Adrenal gland (tissue), 12 donors: ENCODE results near the gene L2HGDH. TPM values are rescaled to one million over a fixed set of nuclear protein-coding genes. Genes with fewer than 3 reads are reported as not detected.

ENCODE experiments used
- DNase-seq, 7 donors: peaks; one replicate each; pipeline ENCODE4 v3.0.0-alpha.2; 2019 to 2020
- H3K27ac ChIP-seq, 5 donors: fragments of 200-600 bp; sonication (generic) in 4 of 5; 1 replicate in 3 of 5; 2 replicates in 2 of 5; pipeline versions ENCODE4 v1.5.1 to v1.8.0; 2016 to 2020; ENCODE audit warnings: mild to moderate bottlenecking in 1 of 5
- H3K27me3 ChIP-seq: fragments of 200-600 bp; 2 replicates; pipeline ENCODE4 v1.8.0; 2021
- H3K36me3 ChIP-seq, 2 donors: fragments of 200-600 bp; replicated peaks in 1 of 2; 1 replicate in 1 of 2; 2 replicates in 1 of 2; pipeline versions ENCODE4 v1.5.1 to v1.8.0; 2018 to 2022
- H3K4me1 ChIP-seq, 2 donors: fragments of 200-600 bp; replicated peaks in 1 of 2; 1 replicate in 1 of 2; 2 replicates in 1 of 2; pipeline versions ENCODE4 v1.5.1 to v1.8.0; 2018 to 2021
- H3K4me3 ChIP-seq, 4 donors: fragments of 200-600 bp; sonication (generic) in 3 of 4; one replicate each; pipeline ENCODE4 v1.5.1; 2016 to 2018
- H3K9me3 ChIP-seq, 3 donors: fragments of 200-600 bp; sonication (generic) in 1 of 3; replicated peaks in 1 of 3; 1 replicate in 2 of 3; 2 replicates in 1 of 3; pipeline versions ENCODE4 v1.5.1 to v1.8.0; 2016 to 2021
- POLR2A ChIP-seq, 2 donors: fragments of 450-650 bp; IDR thresholded peaks; one replicate each; pipeline ENCODE4 v1.6.1; 2017; ENCODE audit warnings: antibody characterized with exemption in 2 of 2, mild to moderate bottlenecking in 2 of 2, moderate library complexity in 1 of 2
- WGBS, 4 donors: extraction: QIAGEN DNeasy Blood & Tissue Kit in 2 of 4; methylation state at CpG; one replicate each; pipeline versions ENCODE4 v1.1.5 to v1.1.7; 2013 to 2017; 5-methylcytosine and 5-hydroxymethylcytosine counted together
- intact Hi-C, 2 donors: fragments of 100-400 bp; cut with DNase I; formaldehyde crosslinking; loops; one replicate each; pipeline versions ENCODE4 v1.14.1 to v1.15.0; 2022 to 2023
- polyA plus RNA-seq, 3 donors: library from polyadenylated mRNA; stranded (reverse); fragments of 200-250 nt in 2 of 3; fragments of 350-450 nt in 1 of 3; fragmentation: Illumina TruSeq in 1 of 3; extraction: RNeasy Lipid Tissue Mini Kit (QIAGEN cat#74804) in 1 of 3; gene quantifications; one replicate each; pipeline ENCODE4 v1.2.3, GENCODE V29; 2013 to 2014
- total RNA-seq, 9 donors: library from RNA; depleted of rRNA in 4 of 9; stranded (reverse); fragments of >200 nt in 4 of 9; fragments of 120-200 nt in 1 of 9; fragmentation: NEBNext Ultra II Directional in 1 of 9; extraction: Animal tissue kit (Norgen Biotek cat#: 25700) in 1 of 9; gene quantifications; one replicate each; pipeline versions ENCODE4 v1.1.0 to v1.2.4, GENCODE V29; 2013 to 2023
- TF ChIP-seq, protein P1 (sequence below), 6 experiments: fragments of 450-650 bp in 4 of 6; fragments of 200-600 bp in 2 of 6; sonication (generic) in 1 of 6; IDR thresholded peaks; 1 replicate in 5 of 6; 2 replicates in 1 of 6; pipeline versions ENCODE4 v1.5.1 to v1.8.0; 2016 to 2021; ENCODE audit warnings: antibody characterized with exemption in 6 of 6, mild to moderate bottlenecking in 2 of 6, moderate library complexity in 1 of 6
- donor health status: healthy with polysubstance abuse.
- donor health status: Bipolar disorder and iron deficiency.
- donor health status: DM: yes; HTN: yes; CAD: no.
- donor health status: DM: no; HTN: no; CAD: no.
- donor health status: DM: no; HTN: no; CAD: no.
- donor health status: DM: yes; HTN: yes; CAD: no.

The L2HGDH gene
- total and polyA plus RNA-seq, 12 donors: 1.2 to 8.9 (median 4.8) TPM

DNA sequence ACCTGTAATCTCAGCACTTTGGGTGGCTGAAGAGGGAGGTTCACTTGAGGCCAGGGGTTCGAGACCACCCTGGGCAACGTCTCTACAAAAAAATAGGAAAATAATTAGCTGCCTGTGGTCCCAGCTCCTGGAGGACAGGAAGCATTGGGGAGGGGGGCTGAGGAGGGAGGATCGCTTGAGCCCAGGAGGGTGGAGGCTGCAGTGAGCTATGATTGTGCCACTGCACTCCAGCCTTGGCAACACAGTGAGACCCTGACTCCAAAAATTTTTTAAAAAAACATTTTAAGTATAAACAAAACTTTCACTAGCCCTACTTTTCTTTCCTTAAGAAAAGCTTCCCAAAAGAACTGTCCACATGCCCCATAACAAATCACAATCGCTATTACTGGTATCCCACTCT is 1.6 kb downstream of the L2HGDH start:
- H3K27ac ChIP-seq: no peak overlapping the region
- H3K4me1 ChIP-seq: peaks cover 10 to 14% of the 10 kb centered on the region in 2 donors
- H3K36me3 ChIP-seq: no peaks in the 10 kb centered on the region
- no peak for DNase-seq
- no peak for TF ChIP-seq POLR2A (IDR thresholded peaks at IDR 0.05)
- TF ChIP-seq, protein P1, sequence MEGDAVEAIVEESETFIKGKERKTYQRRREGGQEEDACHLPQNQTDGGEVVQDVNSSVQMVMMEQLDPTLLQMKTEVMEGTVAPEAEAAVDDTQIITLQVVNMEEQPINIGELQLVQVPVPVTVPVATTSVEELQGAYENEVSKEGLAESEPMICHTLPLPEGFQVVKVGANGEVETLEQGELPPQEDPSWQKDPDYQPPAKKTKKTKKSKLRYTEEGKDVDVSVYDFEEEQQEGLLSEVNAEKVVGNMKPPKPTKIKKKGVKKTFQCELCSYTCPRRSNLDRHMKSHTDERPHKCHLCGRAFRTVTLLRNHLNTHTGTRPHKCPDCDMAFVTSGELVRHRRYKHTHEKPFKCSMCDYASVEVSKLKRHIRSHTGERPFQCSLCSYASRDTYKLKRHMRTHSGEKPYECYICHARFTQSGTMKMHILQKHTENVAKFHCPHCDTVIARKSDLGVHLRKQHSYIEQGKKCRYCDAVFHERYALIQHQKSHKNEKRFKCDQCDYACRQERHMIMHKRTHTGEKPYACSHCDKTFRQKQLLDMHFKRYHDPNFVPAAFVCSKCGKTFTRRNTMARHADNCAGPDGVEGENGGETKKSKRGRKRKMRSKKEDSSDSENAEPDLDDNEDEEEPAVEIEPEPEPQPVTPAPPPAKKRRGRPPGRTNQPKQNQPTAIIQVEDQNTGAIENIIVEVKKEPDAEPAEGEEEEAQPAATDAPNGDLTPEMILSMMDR (IDR thresholded peaks at IDR 0.05): no peak
- intact Hi-C loops: no loop called here
- WGBS, 4 donors: 92 to 99% (median 96%) methylated on average over 4 of the region's 4 CpGs
- no peak overlapping the region for H3K4me3 ChIP-seq
- H3K27me3 ChIP-seq: no peaks in the 10 kb centered on the region
- H3K9me3 ChIP-seq: no peaks in the 10 kb centered on the region

DNA sequence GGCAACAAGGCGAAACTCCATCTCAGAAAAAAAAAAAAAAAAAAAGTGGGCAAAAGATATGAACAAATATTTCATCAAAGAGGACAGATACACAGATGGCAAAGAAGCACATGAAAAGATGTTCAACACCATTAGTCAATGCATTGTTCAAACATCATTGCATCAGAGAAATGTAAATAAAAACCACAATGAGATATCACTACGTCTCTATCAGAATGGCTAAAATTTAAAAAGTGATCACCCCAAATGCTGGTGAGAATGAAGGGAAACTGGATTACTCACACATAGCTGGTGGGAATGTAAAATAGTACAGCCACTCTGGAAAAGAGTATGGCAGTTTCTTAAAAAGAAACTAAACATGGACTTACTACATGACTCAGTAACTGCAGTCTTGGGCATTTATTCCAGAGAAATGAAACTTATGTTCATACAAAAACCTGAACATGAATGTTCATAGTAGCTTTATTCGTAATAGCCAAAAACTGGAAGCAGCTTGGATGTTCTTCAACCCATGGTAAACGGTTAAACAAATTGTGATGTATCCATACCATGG is 3.6 kb downstream of the L2HGDH start:
- H3K9me3 ChIP-seq: no peaks in the 10 kb centered on the region
- H3K4me3 ChIP-seq: no peak overlapping the region
- intact Hi-C loops: no loop called here
- no peaks in the 10 kb centered on the region for H3K36me3 ChIP-seq
- no peak for DNase-seq
- 92 to 96% (median 94%) methylated on average over 4 of the region's 4 CpGs for WGBS, 4 donors
- TF ChIP-seq, protein P1 (IDR thresholded peaks at IDR 0.05): no peak
- no peak for TF ChIP-seq POLR2A (IDR thresholded peaks at IDR 0.05)
- no peak overlapping the region for H3K27ac ChIP-seq
- no peaks in the 10 kb centered on the region for H3K27me3 ChIP-seq
- H3K4me1 ChIP-seq: peaks cover 10 to 13% of the 10 kb centered on the region in 2 donors

DNA sequence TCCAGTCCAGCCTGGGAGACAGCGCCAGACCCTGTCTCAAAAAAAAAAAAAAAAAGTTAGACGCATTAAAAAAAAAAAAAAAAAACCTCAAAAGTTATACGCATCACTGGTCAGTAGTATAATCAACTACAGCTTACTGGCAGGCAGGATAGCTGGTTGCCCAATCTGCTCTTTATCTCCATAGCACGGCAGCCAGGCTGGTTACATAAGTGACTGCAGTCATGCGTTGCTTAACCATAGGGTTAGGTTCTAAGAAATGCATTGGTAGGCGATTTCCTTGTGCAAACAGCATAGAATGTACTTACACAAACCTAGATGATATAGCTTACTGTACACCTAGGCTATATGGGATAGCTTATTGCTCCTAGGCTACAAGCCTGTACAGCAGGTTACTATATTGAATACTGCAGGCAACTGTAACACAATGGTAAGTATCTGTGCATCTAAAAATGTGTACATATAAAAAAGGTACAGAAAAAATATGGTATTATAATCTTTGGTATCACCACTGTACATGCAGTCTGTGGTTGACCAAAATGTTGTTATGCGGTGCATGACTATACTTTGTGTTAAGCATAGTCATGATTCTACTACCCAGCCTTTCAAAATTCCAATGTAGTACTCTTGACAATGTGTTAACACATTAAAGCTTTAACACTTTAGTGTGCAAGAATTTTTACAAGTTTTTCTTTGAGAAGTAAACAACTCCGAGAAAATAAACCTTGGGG is 8.1 kb downstream of the L2HGDH start:
- H3K4me1 ChIP-seq: no peaks in the 10 kb centered on the region
- TF ChIP-seq, protein P1 (IDR thresholded peaks at IDR 0.05): no peak
- TF ChIP-seq POLR2A (IDR thresholded peaks at IDR 0.05): no peak
- no peaks in the 10 kb centered on the region for H3K27me3 ChIP-seq
- intact Hi-C loops: no loop called here
- H3K27ac ChIP-seq: no peak overlapping the region
- peak in 2 of 7 donors; percentile 19 to 44 for DNase-seq
- H3K36me3 ChIP-seq: no peaks in the 10 kb centered on the region
- H3K4me3 ChIP-seq: no peak overlapping the region
- peaks cover 0 to under 1% (median 0%) of the 10 kb centered on the region in 3 donors for H3K9me3 ChIP-seq
- 82 to 88% (median 85%) methylated on average over 8 of the region's 8 CpGs for WGBS, 4 donors

DNA sequence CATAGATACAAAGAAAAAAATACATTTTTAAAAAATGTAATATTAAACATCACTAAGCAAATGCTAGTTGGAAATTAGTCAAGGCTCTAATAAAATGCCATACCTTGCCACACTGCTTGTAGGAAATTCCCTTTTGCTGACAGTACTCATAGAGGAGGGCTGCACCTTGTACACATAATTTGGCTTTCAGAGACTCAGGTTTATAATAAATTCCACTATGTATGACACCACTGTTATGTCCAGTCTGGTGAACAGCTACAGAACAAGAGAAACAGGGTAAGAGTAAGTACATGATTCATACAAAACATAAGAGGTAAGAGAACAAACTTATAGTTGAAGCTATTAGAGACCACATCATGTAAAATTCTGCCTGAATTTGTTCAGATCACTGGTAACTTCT is 10.1 kb downstream of the L2HGDH start:
- H3K27me3 ChIP-seq: no peaks in the 10 kb centered on the region
- TF ChIP-seq, protein P1 (IDR thresholded peaks at IDR 0.05): no peak
- TF ChIP-seq POLR2A (IDR thresholded peaks at IDR 0.05): no peak
- H3K36me3 ChIP-seq: no peaks in the 10 kb centered on the region
- DNase-seq: no peak
- no peak overlapping the region for H3K27ac ChIP-seq
- intact Hi-C loops: no loop called here
- H3K9me3 ChIP-seq: peaks cover 0 to 3% (median 0%) of the 10 kb centered on the region in 3 donors
- no peaks in the 10 kb centered on the region for H3K4me1 ChIP-seq
- H3K4me3 ChIP-seq: no peak overlapping the region
